ENCODE data around the gene HHAT. TPM values are rescaled to one million over a fixed set of nuclear protein-coding genes. Genes with fewer than 3 reads are reported as not detected.

Gene HHAT
- total RNA-seq, 2 donors from 2014 or later: 16.3 to 19.0 TPM

- DNase-seq (ENCODE audit: low spot score): no peak
- no peaks in the 10 kb centered on the region for H3K9me3 ChIP-seq
- 93% methylated on average over 5 of the region's 5 CpGs for WGBS
- no peak overlapping the region for H3K4me3 ChIP-seq
- no peaks in the 10 kb centered on the region for H3K27me3 ChIP-seq (replicated peaks; ENCODE audit: insufficient read depth)
- intact Hi-C loops (cut with DNase I): no loop called here
- H3K36me3 ChIP-seq: no peaks in the 10 kb centered on the region
- H3K27ac ChIP-seq: no peak overlapping the region
- TF ChIP-seq POLR2A (IDR thresholded peaks at IDR 0.05) (no peak), CTCF (IDR thresholded peaks at IDR 0.05) (no peak), POLR2AphosphoS5 (IDR thresholded peaks at IDR 0.05) (no peak)
- no peaks in the 10 kb centered on the region for H3K4me1 ChIP-seq (replicated peaks)
These were observed 370.0 kb downstream of the HHAT start for GRCh38 chr1:210698661-210699060.

- Histone ChIP-seq H3K36me3 (no peaks in the 10 kb centered on the region), H3K4me1 (replicated peaks) (no peaks in the 10 kb centered on the region), H3K27ac (no peak overlapping the region), H3K4me3 (no peak overlapping the region), H3K27me3 (replicated peaks; ENCODE audit: insufficient read depth) (no peaks in the 10 kb centered on the region), H3K9me3 (no peaks in the 10 kb centered on the region)
- no peak for TF ChIP-seq POLR2A (IDR thresholded peaks at IDR 0.05)
- no peak for TF ChIP-seq POLR2AphosphoS5 (IDR thresholded peaks at IDR 0.05)
- no peak for TF ChIP-seq CTCF (IDR thresholded peaks at IDR 0.05)
- DNase-seq (ENCODE audit: low spot score): no peak
- WGBS: 47% methylated on average over 1 of the region's 1 CpG
- intact Hi-C loops (cut with DNase I): no loop called here
These were observed 371.4 kb downstream of the HHAT start for GRCh38 chr1:210700083-210700482.

GRCh38 chr1:210700511-210700910, 371.8 kb downstream of the HHAT start:
- Histone ChIP-seq H3K36me3 (no peaks in the 10 kb centered on the region), H3K4me1 (replicated peaks) (no peaks in the 10 kb centered on the region), H3K4me3 (no peak overlapping the region), H3K27ac (no peak overlapping the region), H3K9me3 (no peaks in the 10 kb centered on the region), H3K27me3 (replicated peaks; ENCODE audit: insufficient read depth) (no peaks in the 10 kb centered on the region)
- DNase-seq (ENCODE audit: low spot score): no peak
- intact Hi-C loops (cut with DNase I): no loop called here
- 13% methylated on average over 2 of the region's 2 CpGs for WGBS
- TF ChIP-seq CTCF (IDR thresholded peaks at IDR 0.05) (no peak), POLR2AphosphoS5 (IDR thresholded peaks at IDR 0.05) (no peak), POLR2A (IDR thresholded peaks at IDR 0.05) (no peak)

GRCh38 chr1:210702506-210702905, 373.8 kb downstream of the HHAT start:
- H3K9me3 ChIP-seq: no peaks in the 10 kb centered on the region
- TF ChIP-seq POLR2A (IDR thresholded peaks at IDR 0.05) (no peak), POLR2AphosphoS5 (IDR thresholded peaks at IDR 0.05) (no peak), CTCF (IDR thresholded peaks at IDR 0.05) (no peak)
- no peak overlapping the region for H3K4me3 ChIP-seq
- DNase-seq (ENCODE audit: low spot score): no peak
- WGBS: 97% methylated on average over 2 of the region's 2 CpGs
- H3K27ac ChIP-seq: no peak overlapping the region
- no peaks in the 10 kb centered on the region for H3K4me1 ChIP-seq (replicated peaks)
- intact Hi-C loops (cut with DNase I): no loop called here
- no peaks in the 10 kb centered on the region for H3K36me3 ChIP-seq
- H3K27me3 ChIP-seq (replicated peaks; ENCODE audit: insufficient read depth): no peaks in the 10 kb centered on the region

GRCh38 chr1:210703593-210703992, 374.9 kb downstream of the HHAT start:
- H3K36me3 ChIP-seq: no peaks in the 10 kb centered on the region
- DNase-seq (ENCODE audit: low spot score): no peak
- TF ChIP-seq POLR2A (IDR thresholded peaks at IDR 0.05) (no peak), POLR2AphosphoS5 (IDR thresholded peaks at IDR 0.05) (no peak), CTCF (IDR thresholded peaks at IDR 0.05) (no peak)
- H3K4me1 ChIP-seq (replicated peaks): peaks cover 3% of the 10 kb centered on the region
- intact Hi-C loops (cut with DNase I): no loop called here
- H3K9me3 ChIP-seq: no peaks in the 10 kb centered on the region
- WGBS: 91% methylated on average over 2 of the region's 2 CpGs
- no peak overlapping the region for H3K27ac ChIP-seq
- no peaks in the 10 kb centered on the region for H3K27me3 ChIP-seq (replicated peaks; ENCODE audit: insufficient read depth)
- H3K4me3 ChIP-seq: no peak overlapping the region
